ACC112 (cell line): ENCODE results near the gene FCRL4.

Source experiments
- H2AFZ ChIP-seq: fragments of 200-600 bp; sonication (generic); one replicate; pipeline ENCODE4 v1.6.0; 2017; ENCODE audit warnings: antibody characterized with exemption, low read length; ENCODE audit not compliant: unreplicated experiment
- H3K27ac ChIP-seq: fragments of 200-600 bp; sonication (generic); 2 replicates; pipeline ENCODE4 v1.5.1; 2014; ENCODE audit warnings: low read depth, mild to moderate bottlenecking, antibody characterized with exemption, low read length, moderate library complexity
- H3K27me3 ChIP-seq: fragments of 200-600 bp; sonication (generic); 2 replicates; pipeline ENCODE4 v1.6.1; 2014; ENCODE audit warnings: mild to moderate bottlenecking, antibody characterized with exemption, low read length, moderate library complexity, mixed read lengths; ENCODE audit not compliant: insufficient read depth
- H3K36me3 ChIP-seq: fragments of 200-600 bp; sonication (generic); 2 replicates; pipeline ENCODE4 v1.6.1; 2016; ENCODE audit warnings: mild to moderate bottlenecking, antibody characterized with exemption, low read length, moderate library complexity, mixed read lengths; ENCODE audit not compliant: insufficient read depth
- H3K4me1 ChIP-seq: fragments of 200-600 bp; sonication (generic); one replicate; pipeline ENCODE4 v1.6.1; 2016; ENCODE audit warnings: low read length, mixed read lengths; ENCODE audit not compliant: insufficient read depth, unreplicated experiment, control insufficient read depth
- H3K4me3 ChIP-seq: fragments of 200-600 bp; sonication (generic); 2 replicates; pipeline ENCODE4 v1.5.1; 2014; ENCODE audit warnings: mild to moderate bottlenecking, low read depth, low read length
- H3K79me2 ChIP-seq: fragments of 200-600 bp; sonication (generic); one replicate; pipeline ENCODE4 v1.6.0; 2016; ENCODE audit warnings: low read length; ENCODE audit not compliant: control insufficient read depth, unreplicated experiment, insufficient read depth

Gene FCRL4

DNA sequence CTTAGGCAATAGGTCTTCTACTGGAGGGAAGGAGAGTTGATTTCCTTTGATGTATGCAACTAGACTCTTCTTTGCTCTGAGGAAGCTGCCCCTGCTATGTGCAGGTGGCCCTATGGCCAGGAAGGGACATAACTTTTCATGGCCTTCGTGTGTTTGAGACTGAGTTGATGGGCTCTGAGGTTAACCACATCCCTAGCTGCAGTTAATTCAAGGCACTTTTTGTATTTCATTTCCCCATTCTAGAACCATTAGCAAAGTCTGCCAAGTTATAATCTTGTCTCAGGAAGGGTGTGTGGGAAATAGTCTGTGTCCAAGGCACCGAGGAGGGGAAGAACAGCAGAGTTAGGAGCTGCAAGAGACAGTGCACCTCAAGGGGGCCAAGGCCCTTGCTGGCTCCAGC lies 2.5 kb downstream of the FCRL4 start:
- no peaks in the 10 kb centered on the region for H3K36me3 ChIP-seq
- H3K79me2 ChIP-seq, result no peaks in the 10 kb centered on the region
- H3K27ac ChIP-seq, result no peak overlapping the region
- H3K4me1 ChIP-seq, result no peaks in the 10 kb centered on the region
- H3K4me3 ChIP-seq, result no peak overlapping the region
- H2AFZ ChIP-seq, result no peak overlapping the region
- no peaks in the 10 kb centered on the region for H3K27me3 ChIP-seq

DNA sequence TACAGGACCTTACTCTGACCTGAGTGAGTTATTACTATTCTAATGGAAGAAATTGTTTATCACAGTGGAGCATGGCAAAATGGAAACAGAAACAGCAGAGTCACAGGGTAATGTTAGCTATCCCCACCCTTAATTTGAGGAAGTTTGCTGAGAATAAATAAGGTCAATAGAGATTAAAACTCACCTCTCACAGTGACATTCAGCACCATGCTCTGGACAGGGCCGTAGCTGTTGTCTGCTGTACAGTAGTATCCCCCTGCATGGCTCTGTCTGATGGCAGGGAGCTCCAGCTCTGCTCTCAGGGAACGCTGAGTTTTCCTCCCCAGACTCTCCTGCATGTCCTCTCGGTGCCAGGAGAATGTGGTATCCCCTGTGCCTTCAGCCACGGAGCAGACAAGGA lies 11.9 kb downstream of the FCRL4 start:
- H3K27ac ChIP-seq, result no peak overlapping the region
- H3K4me3 ChIP-seq, result no peak overlapping the region
- H3K79me2 ChIP-seq, result no peaks in the 10 kb centered on the region
- no peak overlapping the region for H2AFZ ChIP-seq
- peaks cover 34% of the 10 kb centered on the region for H3K27me3 ChIP-seq
- H3K4me1 ChIP-seq, result no peaks in the 10 kb centered on the region
- no peaks in the 10 kb centered on the region for H3K36me3 ChIP-seq

DNA sequence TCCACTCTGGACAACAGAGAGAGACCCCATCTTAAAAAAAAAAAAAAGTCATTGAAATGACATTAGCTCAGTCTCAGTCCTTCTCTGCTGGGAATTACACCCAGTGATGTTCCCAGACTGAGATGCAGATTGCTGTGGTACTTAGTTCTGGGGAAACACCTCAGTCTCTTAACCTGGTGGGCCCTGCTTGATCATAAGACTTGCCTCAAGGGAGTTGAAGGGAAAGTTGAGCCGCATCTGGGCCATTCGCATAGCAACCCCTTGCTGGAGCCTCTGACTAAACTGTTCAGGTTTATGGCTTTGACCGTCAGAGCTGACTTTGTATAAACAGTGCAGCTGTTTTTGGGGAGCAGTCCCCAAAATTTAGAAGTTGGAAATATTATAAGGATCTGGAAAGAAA lies 13.4 kb downstream of the FCRL4 start:
- no peaks in the 10 kb centered on the region for H3K36me3 ChIP-seq
- H2AFZ ChIP-seq, result no peak overlapping the region
- H3K79me2 ChIP-seq, result no peaks in the 10 kb centered on the region
- peaks cover 30% of the 10 kb centered on the region for H3K27me3 ChIP-seq
- no peak overlapping the region for H3K27ac ChIP-seq
- H3K4me1 ChIP-seq, result no peaks in the 10 kb centered on the region
- no peak overlapping the region for H3K4me3 ChIP-seq

DNA sequence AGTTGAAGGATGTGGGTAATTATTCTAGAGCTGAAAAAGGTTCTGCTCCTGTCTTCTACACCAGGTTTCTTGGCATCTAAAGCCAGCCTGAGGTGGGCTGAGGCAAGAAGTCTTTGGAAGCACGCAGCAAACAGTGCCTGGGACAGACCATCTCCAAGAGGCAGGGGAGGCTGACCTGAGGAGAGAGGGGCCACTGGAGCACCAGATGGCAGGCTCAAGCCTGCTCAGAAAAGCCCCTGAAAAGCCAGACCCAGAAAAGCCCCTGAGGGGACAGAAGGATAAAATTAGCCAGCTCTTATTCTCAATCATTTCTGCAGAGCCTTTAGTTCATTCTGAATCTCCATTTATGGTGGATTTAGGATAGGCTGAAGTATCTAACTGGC lies 17.1 kb downstream of the FCRL4 start:
- Histone ChIP-seq H3K4me3 (no peak overlapping the region), H3K27ac (no peak overlapping the region), H3K4me1 (no peaks in the 10 kb centered on the region), H3K79me2 (no peaks in the 10 kb centered on the region), H3K36me3 (no peaks in the 10 kb centered on the region), H3K27me3 (peaks cover 29% of the 10 kb centered on the region), H2AFZ (no peak overlapping the region)

DNA sequence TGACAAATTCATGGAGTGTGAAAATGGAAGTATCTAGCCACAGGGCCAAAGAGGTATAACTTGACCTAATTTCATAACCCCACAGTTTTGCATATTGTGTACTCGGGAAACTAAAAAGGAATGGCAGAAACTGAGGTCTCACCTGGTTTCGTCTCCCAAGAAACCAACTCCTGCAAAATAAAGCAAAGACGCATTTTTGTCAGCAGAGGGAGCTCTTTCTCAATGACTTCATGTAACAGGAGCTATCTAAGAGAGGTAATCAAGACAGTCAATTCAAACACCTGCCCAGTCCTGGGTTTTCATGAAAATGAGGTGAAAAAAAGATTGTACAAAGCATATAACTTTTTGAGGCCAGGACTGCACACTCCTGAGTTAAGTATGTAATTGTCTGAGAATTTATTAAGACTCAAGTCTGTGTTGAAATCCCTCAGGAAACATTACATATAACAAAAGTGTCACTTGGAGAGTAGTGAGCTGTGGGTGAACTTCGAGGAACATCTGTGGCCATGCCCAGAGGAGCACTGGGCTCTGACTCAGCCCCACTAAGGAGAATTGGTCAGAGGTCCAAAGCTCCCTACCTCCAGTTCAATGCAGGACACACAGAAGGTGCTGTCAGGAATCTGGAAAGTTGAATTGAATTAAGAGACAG lies 17.6 kb downstream of the FCRL4 start:
- no peak overlapping the region for H3K27ac ChIP-seq
- no peak overlapping the region for H3K4me3 ChIP-seq
- H3K79me2 ChIP-seq, result no peaks in the 10 kb centered on the region
- no peaks in the 10 kb centered on the region for H3K4me1 ChIP-seq
- H2AFZ ChIP-seq, result no peak overlapping the region
- no peaks in the 10 kb centered on the region for H3K36me3 ChIP-seq
- H3K27me3 ChIP-seq, result peaks cover 33% of the 10 kb centered on the region

DNA sequence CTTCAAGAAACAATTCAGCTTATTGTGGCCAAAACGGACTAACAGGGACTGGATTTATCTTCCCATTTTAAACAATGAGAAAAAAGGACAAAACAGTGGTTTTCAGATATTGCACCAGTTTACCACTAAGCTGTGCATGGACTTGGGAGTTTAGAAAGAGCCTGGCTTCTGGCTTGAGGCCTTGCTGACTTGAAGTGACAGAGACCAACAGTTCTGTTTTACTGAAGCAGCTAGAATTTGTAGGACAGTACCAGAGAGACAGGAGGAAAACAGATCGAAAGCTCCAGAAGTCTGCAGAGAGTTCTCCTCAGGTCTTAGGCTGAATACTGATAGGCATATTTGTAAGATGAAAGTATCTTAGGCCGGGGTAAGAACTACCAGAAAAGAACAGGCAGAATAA lies 20.5 kb downstream of the FCRL4 start:
- Histone ChIP-seq H2AFZ (no peak overlapping the region), H3K4me3 (no peak overlapping the region), H3K27me3 (peaks cover 30% of the 10 kb centered on the region), H3K79me2 (no peaks in the 10 kb centered on the region), H3K36me3 (no peaks in the 10 kb centered on the region), H3K4me1 (no peaks in the 10 kb centered on the region), H3K27ac (no peak overlapping the region)

DNA sequence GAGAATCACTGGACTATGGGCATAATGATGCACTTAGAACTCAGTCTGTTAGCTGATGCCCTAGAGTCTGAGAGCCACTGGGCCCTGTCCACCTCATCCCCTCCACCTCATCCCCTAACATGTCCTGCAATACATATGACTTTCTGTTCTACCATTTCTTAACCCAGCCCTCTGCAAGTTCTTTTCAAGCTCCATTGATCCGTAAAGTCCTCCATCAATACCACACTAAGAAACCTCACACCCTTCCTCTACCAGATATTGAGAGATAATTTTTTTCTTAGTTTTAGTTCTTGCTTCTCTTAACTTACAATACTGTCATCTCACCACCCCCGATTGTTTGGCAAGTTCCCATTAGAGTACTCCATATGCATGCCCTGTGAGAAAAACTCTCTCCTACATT lies 22.1 kb downstream of the FCRL4 start:
- no peaks in the 10 kb centered on the region for H3K79me2 ChIP-seq
- no peak overlapping the region for H3K27ac ChIP-seq
- peaks cover 30% of the 10 kb centered on the region for H3K27me3 ChIP-seq
- H3K36me3 ChIP-seq, result no peaks in the 10 kb centered on the region
- H2AFZ ChIP-seq, result no peak overlapping the region
- H3K4me1 ChIP-seq, result no peaks in the 10 kb centered on the region
- no peak overlapping the region for H3K4me3 ChIP-seq

DNA sequence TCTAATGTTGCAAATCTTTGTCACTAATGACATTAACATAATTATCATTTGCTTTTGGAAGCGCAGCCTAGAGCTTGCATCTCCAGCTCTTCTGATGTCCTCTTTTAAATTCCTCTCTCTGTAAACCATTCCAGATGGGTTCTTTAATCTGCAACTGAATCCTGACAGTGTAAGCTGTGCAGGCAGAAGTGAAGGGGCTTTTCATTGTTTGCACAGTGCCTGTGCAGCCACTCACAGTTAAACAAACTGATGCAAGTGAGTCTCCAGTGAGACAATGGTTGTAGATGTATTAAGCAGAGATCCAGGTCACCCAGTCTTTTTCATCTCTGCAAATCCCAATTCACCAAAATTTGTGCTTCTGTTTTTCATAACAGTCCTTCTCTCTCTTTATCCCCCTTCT lies 23.0 kb downstream of the FCRL4 start:
- Histone ChIP-seq H3K4me1 (no peaks in the 10 kb centered on the region), H3K36me3 (no peaks in the 10 kb centered on the region), H3K4me3 (no peak overlapping the region), H2AFZ (no peak overlapping the region), H3K27me3 (peaks cover 30% of the 10 kb centered on the region), H3K27ac (no peak overlapping the region), H3K79me2 (no peaks in the 10 kb centered on the region)

DNA sequence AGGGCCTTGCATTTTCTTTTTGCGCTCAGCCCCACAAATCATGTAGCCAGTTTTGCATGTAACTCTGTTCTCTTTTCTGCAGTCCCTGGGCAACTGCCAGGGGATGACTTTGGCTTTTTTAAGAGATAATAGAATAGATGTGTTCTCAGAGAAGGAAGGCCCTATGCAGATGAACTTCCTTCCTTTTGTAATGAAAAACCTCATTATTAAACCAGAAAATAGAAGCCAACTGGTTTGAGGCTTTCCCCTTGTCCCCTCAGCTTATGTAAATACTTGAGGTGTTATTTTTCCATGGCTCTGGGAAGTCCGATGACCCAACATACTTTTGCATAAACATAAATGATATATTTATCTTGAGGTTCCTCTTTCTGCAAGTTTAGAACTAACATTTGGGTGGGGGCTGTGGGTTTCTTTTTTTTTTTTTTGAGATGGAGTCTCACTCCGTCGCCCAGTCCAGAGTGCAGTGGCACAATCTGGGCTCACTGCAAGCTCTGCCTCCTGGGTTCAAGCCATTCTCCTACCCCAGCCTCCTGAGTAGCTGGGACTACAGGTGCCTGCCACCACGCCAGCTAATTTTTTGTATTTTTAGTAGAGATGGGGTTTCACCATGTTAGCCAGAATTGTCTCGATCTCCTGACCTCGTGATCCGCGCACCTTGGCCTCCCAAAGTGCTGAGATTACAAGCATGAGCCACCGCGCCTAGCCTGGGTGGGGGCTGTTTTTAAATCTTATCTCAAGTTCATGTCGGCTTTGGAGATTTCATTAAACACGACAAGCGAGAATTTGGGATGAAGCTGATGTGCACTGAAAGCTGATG lies 31.2 kb downstream of the FCRL4 start:
- H3K4me3 ChIP-seq, result no peak overlapping the region

DNA sequence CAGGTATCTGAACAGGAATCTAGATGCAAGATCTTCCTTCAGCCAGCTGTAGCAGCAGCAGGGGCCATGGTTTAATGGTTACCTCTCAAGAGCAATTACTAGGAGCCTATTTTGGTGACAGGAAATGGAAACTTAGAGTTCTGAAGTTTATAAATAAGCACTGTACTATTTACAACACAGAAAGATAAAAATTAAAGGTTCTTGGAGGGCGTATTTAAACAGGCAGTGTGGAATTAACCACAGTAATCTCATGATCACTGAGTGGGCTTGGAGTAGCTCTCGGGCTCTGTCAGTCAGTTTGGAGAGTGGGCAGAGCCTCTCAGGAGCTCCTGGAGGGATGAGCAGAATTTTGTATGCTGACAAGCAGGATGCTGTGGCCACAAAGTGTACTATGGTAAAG lies 35.4 kb downstream of the FCRL4 start:
- no peaks in the 10 kb centered on the region for H3K79me2 ChIP-seq
- peaks cover 19% of the 10 kb centered on the region; the same call in 1 of the 2 replicates for H3K27me3 ChIP-seq
- no peaks in the 10 kb centered on the region for H3K36me3 ChIP-seq
- H3K4me1 ChIP-seq, result no peaks in the 10 kb centered on the region
- no peak overlapping the region for H2AFZ ChIP-seq
- H3K4me3 ChIP-seq, result no peak overlapping the region
- no peak overlapping the region for H3K27ac ChIP-seq

More for the DNA sequence above, 31.2 kb downstream of the FCRL4 start:
- no peaks in the 10 kb centered on the region for H3K36me3 ChIP-seq
- H3K79me2 ChIP-seq, result no peaks in the 10 kb centered on the region
- H3K27me3 ChIP-seq, result peaks cover 29% of the 10 kb centered on the region; the same call in 1 of the 2 replicates
- H3K4me1 ChIP-seq, result no peaks in the 10 kb centered on the region
- no peak overlapping the region for H2AFZ ChIP-seq
- H3K27ac ChIP-seq, result no peak overlapping the region

DNA sequence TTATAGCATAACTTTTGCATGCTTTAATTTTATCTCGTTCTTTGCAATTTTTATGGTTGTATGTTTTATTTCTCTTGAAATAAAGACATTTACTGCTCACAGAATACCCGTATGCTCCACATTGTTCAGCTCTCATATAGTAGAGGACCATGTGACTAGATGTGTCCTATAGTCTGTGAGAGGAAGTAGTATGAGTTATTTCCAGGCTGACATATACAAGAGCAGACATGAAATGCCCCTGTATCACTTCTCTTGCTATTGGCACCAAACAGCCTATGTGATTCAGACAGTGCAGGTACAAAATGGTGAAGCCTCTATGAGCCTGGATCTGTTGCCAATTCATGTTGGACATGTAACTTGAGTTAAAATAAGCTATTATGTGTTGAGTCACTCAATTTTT lies 39.8 kb downstream of the FCRL4 start:
- no peak overlapping the region for H3K4me3 ChIP-seq
- no peaks in the 10 kb centered on the region for H3K4me1 ChIP-seq
- H3K27ac ChIP-seq, result no peak overlapping the region
- peaks cover 17% of the 10 kb centered on the region; the same call in 1 of the 2 replicates for H3K27me3 ChIP-seq
- H3K79me2 ChIP-seq, result no peaks in the 10 kb centered on the region
- H2AFZ ChIP-seq, result no peak overlapping the region
- H3K36me3 ChIP-seq, result no peaks in the 10 kb centered on the region
